A172 (cell line): ENCODE measurements around the gene SRRM5. TPM values are rescaled to one million over a fixed set of nuclear protein-coding genes. Genes with fewer than 3 reads are reported as not detected.
"Not testable (repeated sequence)": the region's sequence is repeated elsewhere in the genome, so short reads cannot be mapped to it uniquely, and the experiment has no call there.

ENCODE experiments used
- DNase-seq: peaks from one replicate; pipeline ENCODE4 v3.0.0-alpha.2; 2015; ENCODE audit warnings: low spot score
- total RNA-seq: library from RNA; depleted of rRNA; stranded (reverse); fragments of >200 nt; shearing (Covaris generic); gene quantifications from 2 replicates; pipeline ENCODE4 v1.2.3, GENCODE V29; 2014

SRRM5 gene
- total RNA-seq, 1 experiment from 2014 or later = not detected

- DNase-seq = no peak
These were observed 4.4 kb downstream of the SRRM5 start for GRCh38 chr19:43616306-43616705.

GRCh38 chr19:43616954-43617353 is 5.1 kb downstream of the SRRM5 start:
- DNase-seq = no peak

DNA sequence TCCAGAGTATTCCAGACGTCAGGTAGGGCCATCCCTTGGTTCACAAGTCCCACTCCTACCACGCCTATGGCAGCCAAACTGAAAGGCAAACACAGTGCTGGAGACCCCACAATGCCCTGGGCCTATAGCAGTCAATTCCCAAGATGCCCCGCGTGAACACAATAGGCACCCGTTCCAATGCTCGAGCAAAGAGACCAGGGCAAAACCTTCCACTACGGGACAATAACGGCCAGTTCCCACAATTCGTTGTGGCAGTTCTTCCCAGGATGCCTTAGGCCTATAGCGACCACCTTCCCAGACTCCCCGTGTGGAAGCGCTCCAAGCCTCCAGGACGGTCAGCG is 7.0 kb downstream of the SRRM5 start:
- DNase-seq = no peak

DNA sequence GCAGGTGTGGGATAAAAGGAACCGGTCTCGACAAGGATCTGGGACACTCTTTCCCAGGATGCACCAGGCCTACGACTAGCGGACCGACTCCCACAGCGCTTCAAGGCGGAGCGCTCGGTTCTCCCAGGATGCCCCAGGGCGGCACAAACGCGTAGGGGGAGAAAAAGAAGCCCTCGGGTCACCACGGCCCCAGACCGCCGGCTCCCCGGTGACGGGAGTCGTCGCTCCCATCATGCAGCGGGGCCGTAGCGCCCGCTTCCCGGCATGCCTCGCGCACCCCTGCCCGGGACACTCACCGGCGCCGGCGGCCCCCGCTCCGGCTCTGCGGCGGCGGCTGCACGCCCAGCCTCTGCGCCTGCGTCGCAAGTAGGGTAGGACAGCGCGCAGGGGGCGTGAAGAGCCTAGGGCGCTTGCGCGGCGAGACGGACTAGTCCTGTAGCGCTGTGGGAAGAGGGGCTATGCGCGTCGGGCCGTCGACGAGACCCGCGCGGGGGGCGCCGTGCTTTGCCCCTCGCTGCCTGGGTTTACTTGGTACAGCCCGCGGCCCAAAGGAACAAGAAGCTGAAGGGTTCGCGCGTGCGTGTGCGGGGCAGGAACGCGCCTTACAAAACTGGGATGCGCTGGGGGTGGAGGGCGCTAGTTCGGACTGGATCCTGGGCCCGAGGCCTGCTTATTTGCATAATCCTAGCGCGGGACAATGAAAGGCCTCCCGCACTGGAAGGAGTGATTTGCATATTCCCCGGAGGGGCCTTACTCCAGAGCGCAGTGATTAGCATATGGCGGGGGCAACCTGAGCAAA is 7.6 kb downstream of the SRRM5 start, which contains the start of gene ZNF428:
Gene ZNF428 (minus strand): TSS at position 368 of the 799 bp plus-strand sequence. CDS start 5,325 bp downstream, outside the sequence.
- DNase-seq = peak; percentile 67

DNA sequence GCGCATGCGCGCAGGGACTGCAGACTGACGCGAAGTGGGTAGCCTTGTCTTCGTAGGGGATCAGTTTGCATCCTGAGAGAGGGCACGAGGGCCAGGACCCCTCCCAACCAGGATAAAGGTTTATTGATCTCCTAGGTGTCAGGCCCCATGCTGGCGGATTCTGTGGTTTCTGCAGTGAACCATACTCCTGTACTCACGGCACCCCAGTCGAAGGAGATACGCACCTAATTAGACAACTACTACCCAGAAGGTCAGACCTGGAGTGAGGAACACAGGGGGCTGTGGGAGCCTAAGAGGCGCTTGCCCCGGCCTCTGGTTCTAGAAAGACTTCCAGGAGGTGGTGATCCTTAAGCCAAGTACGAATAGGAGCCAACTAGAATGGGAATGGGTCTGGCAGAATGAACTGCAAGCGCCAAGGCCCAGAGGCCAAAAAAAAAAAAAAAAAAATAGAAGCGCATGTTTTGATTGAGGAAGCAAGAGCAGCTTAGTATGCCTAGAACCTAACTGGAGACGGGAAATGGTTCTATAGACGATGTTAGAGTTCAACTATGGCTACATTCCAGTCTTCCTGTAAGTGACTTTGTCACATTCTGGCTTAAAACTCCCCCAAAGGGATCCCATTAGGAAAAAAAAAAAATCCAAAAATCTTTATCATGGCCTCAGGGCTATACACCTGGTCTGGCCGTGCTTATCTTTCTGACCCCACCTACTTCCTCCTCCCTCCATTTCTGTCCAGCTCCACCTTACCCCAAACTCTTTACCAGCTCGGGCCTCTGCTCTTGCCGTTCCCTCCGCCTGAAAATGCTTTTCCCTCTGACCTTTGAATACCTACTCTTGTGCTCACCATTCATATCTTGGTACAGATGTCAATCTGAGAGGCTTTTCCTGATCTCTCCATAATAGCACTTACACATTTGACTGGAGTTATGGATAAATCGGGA is 8.4 kb downstream of the SRRM5 start:
- DNase-seq = no peak

DNA sequence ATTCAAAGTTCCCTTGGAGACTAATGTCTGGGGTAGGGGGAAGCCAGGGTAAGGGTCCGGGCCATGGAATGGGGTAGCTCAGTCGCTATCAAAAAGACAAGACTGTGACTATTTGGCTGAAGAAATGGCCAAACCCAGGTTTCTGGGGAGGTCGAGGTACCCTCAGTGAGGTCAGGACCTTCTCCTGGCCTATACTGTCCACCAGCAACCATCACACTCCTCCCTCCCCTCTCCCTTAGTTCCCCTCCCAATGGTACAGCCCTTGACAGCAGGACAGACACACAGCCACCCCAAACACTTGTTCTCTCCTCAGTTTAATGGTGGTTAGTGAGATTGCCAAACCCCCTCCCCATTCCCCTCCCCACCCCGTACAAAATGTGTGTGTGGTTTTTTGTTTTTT is 10.2 kb downstream of the SRRM5 start:
- DNase-seq = no peak

- no peak for DNase-seq
These were observed 11.1 kb downstream of the SRRM5 start for GRCh38 chr19:43622956-43623355.

DNA sequence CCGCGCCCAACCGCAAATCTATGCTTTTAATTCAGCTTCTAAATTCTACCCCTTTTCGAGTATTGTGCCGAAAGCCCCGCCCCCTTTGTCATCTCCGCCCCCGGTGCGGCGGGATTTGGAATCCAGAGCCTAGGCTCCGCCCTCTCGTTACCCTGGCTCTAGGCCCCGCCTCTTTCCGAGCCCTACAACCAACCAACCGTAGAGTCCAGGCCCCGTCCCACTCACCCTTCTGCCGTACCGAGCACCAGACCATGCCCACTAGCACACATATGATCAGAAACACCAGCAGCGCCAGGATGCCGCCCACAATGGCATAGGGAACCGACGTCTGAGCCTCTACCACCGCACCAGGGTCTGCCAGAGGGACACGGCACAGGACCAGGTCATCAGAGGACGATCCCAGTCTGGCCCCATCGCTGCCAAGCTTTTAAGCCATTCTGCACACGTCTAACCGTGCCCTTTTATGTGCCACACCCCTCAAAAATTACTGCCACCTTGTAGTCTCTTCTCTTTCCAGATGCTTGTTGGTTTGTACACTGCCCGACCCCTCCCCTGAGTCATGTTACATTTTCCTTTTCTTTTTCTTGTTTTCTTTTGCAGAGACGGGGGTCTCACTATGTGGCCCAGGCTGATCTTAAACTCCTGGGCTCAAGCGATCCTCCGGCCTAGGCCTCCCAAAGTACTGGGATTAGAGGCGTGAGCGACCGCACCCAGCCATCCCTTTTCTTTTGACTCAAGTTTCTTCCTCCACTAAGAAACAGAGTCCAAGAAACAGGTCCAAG is 12.2 kb downstream of the SRRM5 start:
- DNase-seq = no peak

DNA sequence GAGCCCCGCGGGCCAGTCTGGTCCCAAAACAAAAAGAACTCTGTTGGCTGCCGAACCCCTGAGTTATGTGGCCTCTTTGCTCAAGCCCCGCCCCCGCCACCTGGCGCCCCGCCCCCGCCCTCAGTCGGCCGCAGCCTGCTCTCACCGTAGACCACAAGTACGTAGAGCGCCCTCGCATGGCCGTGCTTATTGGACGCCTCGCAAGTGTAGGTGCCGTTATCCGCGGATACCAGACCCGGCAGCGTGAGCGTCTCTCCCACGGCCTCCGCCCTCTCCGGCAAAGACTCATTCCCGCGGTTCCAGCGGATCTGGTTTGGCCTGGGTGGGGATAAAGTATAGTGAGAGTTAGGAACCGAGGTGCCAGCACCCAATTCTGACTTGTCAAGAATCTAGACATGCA is 13.0 kb downstream of the SRRM5 start:
- DNase-seq = no peak

DNA sequence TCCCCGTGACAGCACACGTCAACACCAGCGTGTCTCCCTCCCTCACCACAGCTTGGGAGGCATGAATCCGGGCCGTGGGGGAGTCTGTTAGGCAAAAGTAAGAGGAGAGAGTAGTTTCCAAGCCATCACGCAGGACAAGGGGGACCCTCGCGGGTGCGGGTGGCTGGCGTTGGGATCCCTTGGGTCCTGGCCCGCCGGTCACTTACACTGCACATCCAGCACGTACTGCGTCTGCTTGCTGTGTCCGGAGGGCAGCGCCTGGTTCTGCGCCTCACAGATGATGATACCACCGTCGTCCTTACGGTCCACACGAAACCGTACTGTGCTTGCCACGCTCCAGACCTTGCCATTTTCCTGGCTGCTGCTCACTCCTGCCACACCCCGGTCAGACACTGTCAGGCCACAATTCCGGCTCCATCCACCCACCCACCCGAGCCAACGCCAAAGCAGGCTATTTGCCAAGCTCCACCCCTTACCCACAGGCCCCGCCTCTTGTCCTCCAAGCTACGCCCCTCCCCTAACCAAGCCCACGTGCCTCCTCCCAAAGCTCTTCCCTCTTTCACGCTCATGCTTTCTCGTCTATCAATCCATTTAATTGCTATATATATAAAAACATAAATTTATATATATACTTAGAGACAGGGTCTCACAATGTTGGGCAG is 14.2 kb downstream of the SRRM5 start:
- DNase-seq = no peak

- no peak for DNase-seq
These were observed 14.9 kb downstream of the SRRM5 start for GRCh38 chr19:43626838-43627237.

GRCh38 chr19:43628646-43629326 is 16.9 kb downstream of the SRRM5 start:
- DNase-seq = no peak

DNA sequence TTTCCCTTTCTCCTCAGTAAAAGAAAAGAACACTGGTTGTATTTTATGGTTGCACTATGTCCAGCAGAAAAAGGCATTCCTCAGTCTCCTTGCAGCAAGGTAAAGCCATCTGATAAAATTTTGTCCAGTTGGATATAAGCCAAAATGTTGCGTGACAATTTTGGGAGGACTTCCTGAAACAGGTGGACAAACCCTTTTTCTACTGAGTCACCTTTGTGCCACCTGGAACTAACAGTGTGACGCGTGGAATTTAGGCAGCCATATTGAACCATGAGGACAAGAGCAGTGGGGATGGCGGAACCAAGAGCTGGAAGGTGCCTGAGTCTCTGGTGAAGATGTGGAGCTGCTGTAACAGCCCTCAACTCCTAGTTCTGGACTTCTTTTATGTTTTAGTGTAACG is 19.6 kb downstream of the SRRM5 start:
- DNase-seq = no peak

GRCh38 chr19:43633520-43633919 is 21.6 kb downstream of the SRRM5 start:
- no peak for DNase-seq

GRCh38 chr19:43634068-43634467 is 22.2 kb downstream of the SRRM5 start:
- DNase-seq = no peak

GRCh38 chr19:43634506-43634871 is 22.6 kb downstream of the SRRM5 start:
- no peak for DNase-seq

DNA sequence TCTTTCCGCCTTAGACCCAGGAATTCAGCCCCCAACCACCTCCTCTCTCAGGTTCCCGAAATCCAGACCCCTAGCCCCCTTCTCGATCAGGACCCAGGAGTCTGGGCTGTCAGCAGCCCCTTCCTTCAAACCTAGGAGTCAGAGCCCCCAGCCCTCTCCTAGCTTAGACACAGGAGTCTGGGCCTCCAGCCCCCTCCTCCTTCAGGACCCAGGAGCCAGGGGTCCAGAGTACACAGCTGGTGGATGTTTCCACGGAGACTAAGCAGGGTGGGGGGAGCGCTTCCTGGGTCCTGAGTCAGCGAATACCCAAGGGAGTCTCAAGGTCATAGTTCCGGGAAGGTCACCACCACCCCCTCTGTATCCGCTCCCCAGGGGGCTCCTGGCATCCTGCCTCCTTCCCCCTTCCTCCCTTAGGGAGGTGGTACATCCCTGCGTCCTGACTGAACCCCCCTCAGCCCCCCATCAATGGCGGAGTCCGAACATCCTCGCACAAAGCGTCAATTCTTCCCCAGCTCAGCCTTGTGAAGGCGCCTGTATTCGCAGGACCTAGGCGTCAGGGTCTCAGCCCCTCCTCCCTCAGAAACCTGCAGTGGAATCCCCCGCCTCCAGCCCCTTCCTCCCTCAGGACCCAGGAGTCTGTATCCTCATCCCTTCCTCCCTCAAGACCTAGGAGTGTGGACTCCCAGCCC is 23.1 kb downstream of the SRRM5 start:
- DNase-seq = no peak

- not testable (repeated sequence) for DNase-seq
These were observed 23.7 kb downstream of the SRRM5 start for GRCh38 chr19:43635561-43635940.

- DNase-seq = peak; percentile 89
These were observed 24.3 kb downstream of the SRRM5 start for GRCh38 chr19:43636121-43636683.
